GM20431 (cell line): ENCODE results near the gene DCUN1D1.

Experiments used
- in situ Hi-C: fragments of 300-500 bp; cut with MseI, MboI; formaldehyde crosslinking; loops from one replicate; pipeline ENCODE4 v1.15.0; 2020; ENCODE audit warnings: low sequenced_read_pairs; ENCODE audit not compliant: unreplicated experiment

Gene DCUN1D1

DNA sequence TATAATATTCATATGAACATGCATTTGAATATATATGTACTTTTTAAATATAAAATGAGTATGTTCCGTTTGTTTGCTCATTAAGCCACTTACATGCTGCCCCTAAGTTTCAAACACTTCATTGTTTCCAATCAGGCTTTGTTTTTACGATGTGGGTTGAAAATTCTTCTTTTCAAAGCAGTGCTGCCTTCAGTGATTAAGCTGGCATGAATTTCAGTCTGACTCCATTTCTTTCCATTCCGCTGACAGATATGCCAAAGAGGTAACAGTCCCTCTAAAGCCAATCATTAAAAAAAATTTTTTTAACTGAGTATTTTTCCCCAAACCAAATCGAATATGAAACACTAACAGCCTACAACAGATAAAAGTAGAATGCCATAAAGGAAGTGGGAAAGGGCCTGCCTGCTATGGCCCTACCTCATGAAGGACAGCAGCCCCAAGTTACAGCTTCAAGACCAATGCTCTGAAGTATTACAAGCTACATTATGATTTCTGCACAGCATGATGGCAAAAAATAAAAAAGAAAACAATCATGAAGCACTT, 40.0 kb downstream of the DCUN1D1 start:
- in situ Hi-C loops, result no loop called here

DNA sequence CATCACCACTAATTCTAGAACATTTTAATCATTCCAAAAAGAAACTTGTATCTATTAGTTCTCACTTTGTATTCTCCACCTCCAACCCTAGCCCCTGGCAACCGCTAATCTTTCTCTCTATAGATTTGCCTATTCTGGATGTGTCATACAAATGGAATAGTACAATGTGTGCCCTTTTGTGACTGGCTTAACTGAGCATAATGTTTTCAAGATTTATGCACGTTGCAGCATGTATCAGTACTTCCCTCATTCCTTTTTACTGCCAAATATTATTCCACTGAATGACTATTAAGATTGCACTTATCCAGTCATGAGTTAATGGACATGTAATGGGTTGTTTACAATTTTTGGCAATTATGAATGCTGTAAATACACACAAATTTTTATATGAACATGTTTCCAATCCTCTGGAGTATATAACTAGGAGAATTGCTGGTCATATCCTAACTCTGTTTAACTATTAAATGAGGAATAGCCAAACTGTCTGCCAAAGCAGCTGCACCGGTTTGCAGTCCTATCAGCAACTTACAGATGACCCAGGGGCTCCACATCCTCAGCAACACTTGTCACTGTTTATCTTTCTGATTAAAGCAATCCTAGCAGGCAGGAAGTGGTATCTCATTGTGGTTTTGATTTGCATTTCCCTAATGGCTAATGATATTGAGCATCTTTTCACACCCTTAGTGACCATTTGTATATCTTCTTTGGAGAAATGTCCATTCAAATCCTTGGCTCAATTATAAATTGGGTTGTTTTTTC, 42.9 kb downstream of the DCUN1D1 start:
- in situ Hi-C loops, result no loop called here

DNA sequence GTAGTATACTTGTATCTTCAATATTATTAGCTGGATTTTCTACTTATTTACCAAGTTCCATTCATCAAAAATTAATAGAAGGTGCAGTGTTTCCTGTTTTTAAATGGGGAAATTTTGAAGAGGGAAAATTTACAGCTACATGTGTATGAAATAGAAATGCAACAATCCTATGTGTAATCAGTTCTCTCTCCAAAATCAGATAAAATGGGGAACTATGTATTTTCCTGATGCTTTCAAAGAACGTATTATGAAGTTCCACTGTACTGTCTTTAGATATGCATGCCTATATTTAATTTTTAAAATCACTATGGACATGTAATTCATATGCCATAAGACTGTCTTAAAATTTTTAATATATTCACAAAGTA, 43.4 kb downstream of the DCUN1D1 start:
- in situ Hi-C loops, result no loop called here

DNA sequence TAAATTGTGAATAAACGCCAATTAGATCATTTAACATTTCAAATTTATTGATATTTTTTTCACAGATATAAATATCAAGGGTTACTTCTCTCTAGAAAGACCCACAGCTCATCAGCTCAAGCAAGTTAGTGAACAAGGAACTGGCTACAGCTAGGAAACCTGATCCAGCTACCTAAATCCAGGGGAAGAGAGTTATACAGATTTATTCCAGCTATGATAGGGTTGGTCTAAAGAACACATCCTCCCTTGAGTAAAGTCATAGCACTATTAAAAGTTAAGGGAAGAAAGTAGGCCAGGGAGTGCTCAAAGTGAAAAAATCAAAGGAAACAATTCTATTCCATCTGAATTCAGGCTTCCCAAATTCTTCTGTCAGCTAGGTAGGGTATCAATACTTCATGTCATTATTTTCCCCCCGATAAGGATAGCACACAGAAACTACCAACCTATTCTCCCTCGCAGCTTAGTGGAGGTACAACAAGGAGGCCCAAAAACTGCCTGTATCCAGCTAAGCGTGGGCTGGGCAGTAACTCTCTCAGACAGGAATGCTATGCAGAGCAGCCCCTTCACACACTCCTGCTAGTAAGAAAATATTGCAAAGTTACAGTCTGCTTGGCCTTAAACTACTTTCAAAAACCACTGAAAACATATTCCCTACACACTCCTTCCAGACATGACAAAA, 44.0 kb downstream of the DCUN1D1 start:
- in situ Hi-C loops, result no loop called here

DNA sequence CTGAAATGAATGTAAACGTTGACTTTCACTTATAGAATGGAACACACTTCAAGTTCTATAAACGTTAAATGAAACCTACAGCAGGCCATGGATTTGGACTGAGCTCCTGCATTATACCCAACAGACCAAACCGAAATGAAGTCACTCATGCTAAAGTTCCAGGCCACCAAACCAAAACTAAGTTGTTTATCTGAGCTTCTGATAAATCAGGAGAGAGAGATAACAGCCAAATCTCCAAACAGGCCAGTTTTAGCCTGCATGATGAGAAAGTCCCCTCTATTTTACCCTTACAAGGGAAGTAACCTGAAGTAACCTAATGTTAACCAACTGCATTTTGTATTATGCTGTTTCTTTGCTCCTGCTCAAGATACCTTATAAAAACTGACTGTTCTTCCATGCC, 44.5 kb downstream of the DCUN1D1 start:
- in situ Hi-C loops, result no loop called here

DNA sequence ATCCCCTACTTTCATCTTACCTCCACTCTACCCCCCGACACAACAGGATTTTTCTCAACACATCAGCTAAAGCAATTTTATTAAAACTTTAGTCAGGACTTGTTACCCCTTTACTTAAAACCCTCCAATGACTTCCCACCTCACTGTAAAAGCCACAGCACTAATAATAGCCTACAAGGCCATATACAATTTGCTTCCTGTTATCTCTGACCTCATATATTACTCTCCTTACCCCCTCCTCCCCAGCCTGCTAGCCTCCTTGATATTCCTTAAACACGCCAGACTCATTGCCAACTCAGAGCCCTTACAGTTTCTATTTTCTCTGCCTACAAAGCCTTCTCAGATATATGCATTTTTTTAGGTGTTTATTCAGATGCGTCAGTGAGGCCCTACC, 54.4 kb downstream of the DCUN1D1 start:
- in situ Hi-C loops, result no loop called here

DNA sequence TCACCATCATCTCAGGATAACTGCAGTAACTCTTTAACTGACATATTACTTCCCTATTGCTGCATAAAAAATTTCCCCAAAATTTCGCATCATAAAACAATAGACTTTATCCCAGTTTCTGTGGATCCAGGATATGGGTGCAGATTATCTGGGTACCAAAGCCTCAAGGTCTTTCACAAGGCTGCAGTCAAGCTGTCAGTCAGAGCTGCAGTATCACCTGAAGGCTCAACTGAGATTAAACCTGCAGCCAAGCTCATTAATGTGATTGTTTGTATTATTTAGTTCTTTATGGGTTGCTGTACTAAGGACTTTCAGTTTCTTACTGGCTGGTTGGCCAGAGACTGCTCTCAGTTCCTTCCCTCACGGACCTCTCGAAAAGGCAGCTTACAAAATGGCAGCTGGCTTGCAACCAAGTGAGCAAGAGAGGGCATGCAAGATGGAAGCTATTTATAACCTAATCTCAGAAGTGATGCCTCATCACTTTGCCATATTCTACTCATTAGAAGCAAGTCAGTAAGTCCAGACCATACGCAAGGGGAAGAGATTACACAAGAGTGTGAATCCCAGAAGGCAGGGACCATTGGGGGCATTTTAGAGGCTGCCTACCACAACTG, 54.9 kb downstream of the DCUN1D1 start:
- in situ Hi-C loops, result no loop called here

DNA sequence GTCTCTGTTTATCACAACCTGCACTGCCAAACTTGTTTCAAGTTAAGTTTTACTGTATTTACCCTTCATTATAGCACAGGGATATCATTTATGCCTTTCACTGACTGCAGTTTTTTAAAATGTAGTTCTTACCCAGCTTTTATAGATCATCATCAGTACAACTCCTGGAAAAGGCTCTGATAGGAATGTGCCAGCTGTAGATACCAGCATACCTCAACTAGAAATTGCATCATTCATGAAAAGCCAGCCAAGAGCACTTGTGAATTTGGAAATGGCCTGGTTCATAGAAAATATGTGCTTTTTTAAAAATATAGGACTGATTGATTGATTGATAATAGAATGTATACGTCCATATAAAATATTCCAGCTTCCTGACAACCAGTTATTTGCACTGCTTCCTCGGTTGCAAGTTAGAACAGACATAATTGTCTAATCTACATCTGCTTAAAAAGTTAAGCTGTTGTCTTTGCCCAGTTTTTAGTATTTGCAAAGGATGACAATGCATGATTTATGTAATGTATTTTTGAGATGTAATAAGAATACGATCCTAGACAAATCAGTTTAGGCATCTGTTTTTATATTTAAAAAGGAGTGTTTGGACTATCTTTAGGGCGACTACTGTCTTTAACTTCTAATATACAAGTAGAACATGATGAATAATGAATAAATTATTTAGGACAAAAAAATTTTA, 58.5 kb downstream of the DCUN1D1 start:
- in situ Hi-C loops, result no loop called here

DNA sequence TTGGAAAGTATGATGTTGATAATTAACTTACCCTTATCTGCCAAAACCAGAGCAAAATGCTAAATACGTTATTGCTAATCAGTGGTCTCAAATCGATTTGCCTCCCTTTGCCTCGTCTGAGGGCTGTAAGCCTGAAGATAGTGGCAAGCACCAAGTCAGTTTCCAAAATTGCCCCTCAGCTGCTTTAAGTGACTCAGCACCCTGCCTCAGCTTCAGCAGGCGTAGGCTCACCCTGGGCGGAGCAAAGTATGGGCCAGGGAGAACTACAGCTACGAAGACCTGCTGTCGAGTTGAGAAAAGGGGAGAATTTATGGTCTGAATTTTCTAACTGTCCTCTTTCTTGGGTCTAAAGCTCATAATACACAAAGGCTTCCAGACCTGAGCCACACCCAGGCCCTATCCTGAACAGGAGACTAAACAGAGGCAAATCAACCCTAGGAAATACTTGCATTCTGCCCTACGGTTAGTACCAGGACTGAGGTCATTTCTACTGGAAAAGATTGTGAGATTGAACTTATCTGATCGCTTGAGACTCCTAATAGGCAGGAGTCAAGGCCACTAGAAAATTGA, 59.7 kb downstream of the DCUN1D1 start:
- in situ Hi-C loops, result no loop called here

DNA sequence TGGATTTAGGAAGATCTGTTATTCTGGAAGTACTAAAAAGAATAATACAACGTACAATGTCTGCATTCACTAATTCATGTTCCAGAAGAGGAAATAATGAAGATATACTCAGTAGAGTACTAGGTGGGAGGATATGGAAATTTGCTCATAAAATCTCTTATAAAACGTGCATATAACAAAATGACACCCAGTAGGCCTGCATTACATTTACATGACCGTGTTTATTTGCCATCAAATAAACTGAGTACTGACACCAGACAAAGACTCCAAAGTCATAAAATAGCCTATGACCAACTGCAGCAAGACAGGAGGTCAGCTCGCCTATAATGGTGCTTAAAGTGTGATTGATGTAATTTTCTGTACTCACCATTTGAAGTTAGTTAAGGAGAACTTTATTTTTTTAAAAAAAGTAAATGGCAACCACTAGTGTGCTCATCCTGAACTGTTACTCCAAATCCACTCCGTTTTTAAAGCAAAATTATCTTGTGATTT, 60.4 kb downstream of the DCUN1D1 start:
- in situ Hi-C loops, result no loop called here

DNA sequence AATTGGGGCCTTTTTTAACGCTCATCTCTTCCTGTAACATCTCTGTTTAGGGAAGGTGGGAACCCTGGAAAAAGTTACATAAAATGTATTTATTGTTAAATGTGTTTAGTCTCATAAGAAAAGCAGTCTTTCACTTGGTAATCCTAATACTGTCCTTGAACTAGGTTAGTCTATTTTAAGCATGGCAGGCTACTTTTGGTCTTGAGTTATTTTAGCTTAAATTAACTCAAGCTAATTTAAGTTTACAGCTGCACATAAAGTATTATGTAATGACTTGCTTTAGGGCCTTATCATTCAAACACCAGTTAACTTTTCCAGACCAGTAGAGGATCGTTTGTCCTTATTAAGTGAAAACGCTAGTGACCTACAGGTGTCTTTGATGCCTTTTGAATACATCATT, 63.2 kb downstream of the DCUN1D1 start:
- in situ Hi-C loops, result no loop called here

DNA sequence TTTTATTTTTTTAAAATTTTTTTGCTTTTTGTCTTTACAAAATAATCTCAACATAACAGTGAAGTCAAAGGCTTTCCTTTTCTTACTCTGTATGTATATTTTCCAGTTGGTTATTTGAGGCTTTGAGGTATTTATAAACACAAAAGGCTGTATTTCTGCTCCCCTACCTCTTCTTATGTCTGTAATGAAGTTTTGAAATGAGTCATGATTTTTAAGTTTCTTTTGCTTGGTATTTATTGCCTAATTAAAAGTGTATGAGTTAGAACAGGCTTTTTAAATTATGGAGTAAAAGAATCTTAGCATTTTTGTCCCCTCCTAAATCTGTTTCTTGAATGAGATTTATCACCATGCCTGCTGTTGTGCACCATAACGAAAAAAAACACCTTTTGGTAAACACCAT, 66.0 kb downstream of the DCUN1D1 start:
- in situ Hi-C loops, result no loop called here

DNA sequence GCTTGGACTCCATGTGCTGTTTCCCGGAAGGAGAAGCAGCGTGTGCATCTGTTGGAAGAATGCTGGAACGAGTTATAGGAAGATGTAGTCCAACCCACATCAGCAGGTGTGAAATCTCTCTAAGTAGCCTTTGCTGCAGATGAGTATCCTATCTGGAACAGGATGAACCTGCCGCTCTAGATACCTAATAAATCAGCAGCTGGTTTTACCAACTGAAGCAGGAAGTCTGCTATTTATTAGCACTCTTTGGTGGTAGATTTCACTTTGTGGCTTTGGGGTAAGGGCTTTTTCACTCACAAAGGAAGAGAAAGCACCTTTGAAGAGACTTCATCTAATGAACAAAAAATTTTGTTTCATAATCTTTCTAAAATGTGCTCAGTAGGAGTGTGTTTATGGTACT, 66.4 kb downstream of the DCUN1D1 start:
- in situ Hi-C loops, result no loop called here

DNA sequence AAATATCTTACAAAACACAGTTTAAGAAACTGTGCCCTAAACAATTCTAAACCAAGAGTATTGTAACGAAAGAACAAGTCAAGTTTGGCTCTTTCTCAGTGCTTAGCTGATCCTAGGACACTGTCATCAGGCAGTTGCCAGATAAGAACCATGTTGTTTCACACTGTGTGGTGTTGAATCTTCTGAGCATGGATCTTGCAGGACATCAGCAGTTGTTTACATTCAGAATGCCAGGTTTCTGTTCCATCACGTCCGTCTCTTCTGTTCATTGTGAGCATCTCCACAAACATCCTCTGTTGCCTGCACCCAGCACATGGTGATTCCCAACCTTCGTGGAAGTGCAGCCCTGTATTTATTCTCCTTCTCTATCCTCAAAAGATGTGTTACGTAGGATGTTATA, 67.9 kb downstream of the DCUN1D1 start:
- in situ Hi-C loops, result no loop called here

DNA sequence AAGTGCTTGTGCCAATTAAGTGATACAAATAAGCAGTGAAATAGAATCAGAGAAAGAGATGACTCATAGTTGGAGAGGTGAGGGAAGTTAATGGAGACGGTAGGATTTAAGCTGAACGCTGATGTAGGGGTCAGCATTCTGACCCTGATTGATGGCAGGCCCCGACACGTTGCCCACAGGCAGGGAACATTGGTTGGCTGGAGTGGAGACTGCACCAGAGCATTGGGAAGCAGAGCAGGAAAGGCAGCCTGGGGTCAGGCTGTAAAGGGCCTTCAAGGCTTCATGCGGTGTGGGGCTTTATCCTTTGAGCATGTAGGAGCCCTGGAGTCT, 68.6 kb downstream of the DCUN1D1 start:
- in situ Hi-C loops, result no loop called here

DNA sequence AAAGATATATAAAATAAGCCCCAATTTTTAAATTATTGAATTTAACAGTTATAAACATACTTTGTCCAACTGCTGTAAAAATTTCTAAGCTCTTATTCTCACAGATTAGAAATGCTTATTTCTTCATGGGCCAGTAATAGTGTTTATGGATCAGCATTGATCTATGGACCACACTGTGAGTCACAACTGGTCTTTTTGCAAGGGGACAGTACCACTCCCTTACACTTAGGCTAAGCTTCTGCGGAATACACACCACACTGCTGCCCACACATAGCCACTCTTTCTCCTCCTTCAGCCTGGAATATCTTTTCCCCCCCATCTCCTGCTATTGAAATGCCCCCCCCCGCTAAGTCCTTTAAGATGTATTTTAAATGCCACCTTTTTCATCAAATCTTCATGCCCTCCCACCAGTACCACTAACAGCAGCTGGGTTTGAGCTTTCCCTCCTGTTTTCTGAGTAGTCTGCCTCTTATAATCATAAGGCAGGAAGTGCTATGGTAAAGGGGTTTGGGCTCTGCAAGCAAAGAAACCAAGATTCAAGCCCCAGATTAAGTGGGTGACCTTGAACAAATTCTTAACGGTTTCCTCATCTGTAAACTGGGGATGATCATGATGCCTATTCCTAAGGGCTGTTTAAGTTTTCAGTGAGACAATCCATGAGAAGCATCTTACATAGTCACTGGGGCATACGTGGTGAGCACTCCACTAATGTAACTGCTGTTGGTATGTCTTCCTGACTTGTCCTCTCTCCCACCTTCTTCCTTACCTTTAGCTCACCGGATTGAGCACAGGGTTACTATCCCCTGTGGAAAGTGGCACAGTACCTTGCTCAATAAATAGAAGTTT, 69.2 kb downstream of the DCUN1D1 start:
- in situ Hi-C loops, result no loop called here

DNA sequence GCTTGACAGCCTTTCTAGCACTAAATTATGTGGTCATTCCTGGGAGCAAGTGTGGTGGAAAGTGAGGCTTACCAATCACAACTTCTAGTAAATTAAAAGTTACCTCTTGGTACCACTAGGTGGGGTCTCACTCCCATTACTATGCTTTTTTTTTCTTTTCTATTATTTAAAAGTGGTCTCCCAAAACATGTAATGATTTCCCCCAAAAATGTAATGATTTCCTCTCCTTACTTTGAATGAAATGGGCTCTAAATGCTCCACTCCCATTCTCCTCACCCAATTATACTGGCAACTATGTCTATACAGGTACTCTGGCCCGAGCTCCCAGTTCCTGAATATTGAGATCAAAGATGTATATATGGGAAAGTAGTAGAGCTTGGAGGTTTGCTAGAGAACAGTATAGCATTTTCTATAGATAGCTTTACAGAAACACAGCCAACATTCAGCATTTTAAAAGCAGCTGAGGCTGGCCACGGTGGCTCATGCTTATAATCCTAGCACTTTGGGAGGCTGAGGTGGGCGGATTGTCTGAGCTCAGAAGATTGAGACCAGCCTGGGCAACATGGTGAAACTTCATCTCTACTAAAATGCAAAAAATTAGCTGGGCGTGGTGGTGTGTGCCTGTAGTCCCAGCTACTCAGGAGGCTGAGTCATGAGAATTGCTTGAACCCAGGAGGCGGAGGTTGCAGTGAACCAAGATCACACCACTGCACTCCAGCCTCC, 70.9 kb downstream of the DCUN1D1 start:
- in situ Hi-C loops, result no loop called here

DNA sequence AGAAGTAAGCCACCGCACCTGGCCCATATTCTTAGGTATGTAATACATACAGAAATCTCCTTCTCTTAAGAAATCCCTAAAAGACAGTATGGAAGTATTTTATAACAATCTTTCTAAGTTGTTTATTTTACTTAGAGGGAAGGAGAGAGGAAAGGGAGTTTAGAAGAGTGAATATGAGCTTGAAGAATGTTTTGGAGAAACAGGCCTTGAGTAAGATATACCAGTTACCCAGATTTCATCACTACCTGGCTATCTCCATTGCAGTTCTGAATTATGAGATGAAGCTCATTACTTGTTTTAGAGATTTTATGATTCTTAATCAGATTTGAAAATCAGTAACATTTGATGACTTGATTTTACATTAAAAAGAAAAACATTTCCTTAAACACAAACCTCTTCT, 71.9 kb downstream of the DCUN1D1 start:
- in situ Hi-C loops, result no loop called here

DNA sequence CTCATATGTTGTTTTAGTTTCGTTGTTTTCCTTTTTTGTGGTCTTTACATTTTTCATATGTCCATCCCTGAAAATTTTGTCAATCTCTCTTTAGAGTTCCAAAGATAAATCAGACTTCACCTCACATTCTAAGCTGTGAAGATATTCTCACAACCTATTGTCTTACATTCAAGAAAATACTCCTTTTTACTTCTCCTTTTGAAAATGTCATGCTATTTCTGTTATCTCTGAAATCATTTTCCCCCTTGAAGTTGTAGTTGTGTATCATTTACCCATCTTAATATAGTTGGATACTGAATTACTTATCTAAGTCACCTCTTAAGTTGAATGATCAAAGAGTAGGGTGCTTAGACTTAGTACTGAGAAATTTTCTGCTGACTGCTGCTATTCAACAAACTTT, 74.3 kb downstream of the DCUN1D1 start:
- in situ Hi-C loops, result no loop called here
